Adrenal gland (tissue), 12 donors: ENCODE results near the gene LMF1. TPM values are rescaled to one million over a fixed set of nuclear protein-coding genes. Genes with fewer than 3 reads are reported as not detected.
"Not testable (repeated sequence)": the region's sequence is repeated elsewhere in the genome, so short reads cannot be mapped to it uniquely, and the experiment has no call there.

ENCODE experiments used
- DNase-seq, 7 donors: peaks; one replicate each; pipeline ENCODE4 v3.0.0-alpha.2; 2019 to 2020
- H3K27ac ChIP-seq, 5 donors: fragments of 200-600 bp; sonication (generic) in 4 of 5; 1 replicate in 3 of 5; 2 replicates in 2 of 5; pipeline versions ENCODE4 v1.5.1 to v1.8.0; 2016 to 2020; ENCODE audit warnings: mild to moderate bottlenecking in 1 of 5
- H3K27me3 ChIP-seq: fragments of 200-600 bp; 2 replicates; pipeline ENCODE4 v1.8.0; 2021
- H3K36me3 ChIP-seq, 2 donors: fragments of 200-600 bp; replicated peaks in 1 of 2; 1 replicate in 1 of 2; 2 replicates in 1 of 2; pipeline versions ENCODE4 v1.5.1 to v1.8.0; 2018 to 2022
- H3K4me1 ChIP-seq, 2 donors: fragments of 200-600 bp; replicated peaks in 1 of 2; 1 replicate in 1 of 2; 2 replicates in 1 of 2; pipeline versions ENCODE4 v1.5.1 to v1.8.0; 2018 to 2021
- H3K4me3 ChIP-seq, 4 donors: fragments of 200-600 bp; sonication (generic) in 3 of 4; one replicate each; pipeline ENCODE4 v1.5.1; 2016 to 2018
- H3K9me3 ChIP-seq, 3 donors: fragments of 200-600 bp; sonication (generic) in 1 of 3; replicated peaks in 1 of 3; 1 replicate in 2 of 3; 2 replicates in 1 of 3; pipeline versions ENCODE4 v1.5.1 to v1.8.0; 2016 to 2021
- POLR2A ChIP-seq, 2 donors: fragments of 450-650 bp; IDR thresholded peaks; one replicate each; pipeline ENCODE4 v1.6.1; 2017; ENCODE audit warnings: antibody characterized with exemption in 2 of 2, mild to moderate bottlenecking in 2 of 2, moderate library complexity in 1 of 2
- WGBS, 4 donors: extraction: QIAGEN DNeasy Blood & Tissue Kit in 2 of 4; methylation state at CpG; one replicate each; pipeline versions ENCODE4 v1.1.5 to v1.1.7; 2013 to 2017; 5-methylcytosine and 5-hydroxymethylcytosine counted together
- intact Hi-C, 2 donors: fragments of 100-400 bp; cut with DNase I; formaldehyde crosslinking; loops; one replicate each; pipeline versions ENCODE4 v1.14.1 to v1.15.0; 2022 to 2023
- polyA plus RNA-seq, 3 donors: library from polyadenylated mRNA; stranded (reverse); fragments of 200-250 nt in 2 of 3; fragments of 350-450 nt in 1 of 3; fragmentation: Illumina TruSeq in 1 of 3; extraction: RNeasy Lipid Tissue Mini Kit (QIAGEN cat#74804) in 1 of 3; gene quantifications; one replicate each; pipeline ENCODE4 v1.2.3, GENCODE V29; 2013 to 2014
- total RNA-seq, 9 donors: library from RNA; depleted of rRNA in 4 of 9; stranded (reverse); fragments of >200 nt in 4 of 9; fragments of 120-200 nt in 1 of 9; fragmentation: NEBNext Ultra II Directional in 1 of 9; extraction: Animal tissue kit (Norgen Biotek cat#: 25700) in 1 of 9; gene quantifications; one replicate each; pipeline versions ENCODE4 v1.1.0 to v1.2.4, GENCODE V29; 2013 to 2023
- TF ChIP-seq, protein P1 (sequence below), 6 experiments: fragments of 450-650 bp in 4 of 6; fragments of 200-600 bp in 2 of 6; sonication (generic) in 1 of 6; IDR thresholded peaks; 1 replicate in 5 of 6; 2 replicates in 1 of 6; pipeline versions ENCODE4 v1.5.1 to v1.8.0; 2016 to 2021; ENCODE audit warnings: antibody characterized with exemption in 6 of 6, mild to moderate bottlenecking in 2 of 6, moderate library complexity in 1 of 6
- donor health status: healthy with polysubstance abuse.
- donor health status: Bipolar disorder and iron deficiency.
- donor health status: DM: yes; HTN: yes; CAD: no.
- donor health status: DM: no; HTN: no; CAD: no.
- donor health status: DM: no; HTN: no; CAD: no.
- donor health status: DM: yes; HTN: yes; CAD: no.

Gene LMF1
- total and polyA plus RNA-seq, 12 donors = 10.5 to 101 (median 36.3) TPM

DNA sequence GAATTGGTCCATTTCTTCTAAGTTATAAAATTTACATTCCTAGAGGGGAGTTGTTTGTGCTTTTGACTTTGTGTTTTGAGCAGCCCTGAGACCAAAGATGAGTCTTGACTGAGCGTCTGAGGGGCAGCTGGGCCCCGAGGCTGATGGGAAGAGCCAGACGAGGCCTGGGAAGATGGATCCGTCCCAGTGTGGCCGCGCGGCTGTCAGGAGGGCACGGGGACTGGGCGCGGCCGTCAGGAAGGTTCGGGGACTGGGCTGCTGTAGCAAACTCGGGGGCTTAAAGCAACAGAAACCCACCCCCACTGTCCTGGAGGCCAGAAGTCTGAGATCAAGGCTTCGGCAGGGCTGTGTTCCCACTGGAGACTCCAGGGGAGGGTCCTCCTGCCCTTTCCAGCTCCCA is 132.0 kb downstream of the LMF1 start:
- Histone ChIP-seq H3K9me3 (no peaks in the 10 kb centered on the region), H3K4me3 (no peak overlapping the region), H3K27me3 (peaks cover 12% of the 10 kb centered on the region), H3K4me1 (no peaks in the 10 kb centered on the region), H3K36me3 (no peaks in the 10 kb centered on the region), H3K27ac (no peak overlapping the region)
- intact Hi-C loops = no loop called here
- TF ChIP-seq, protein P1, sequence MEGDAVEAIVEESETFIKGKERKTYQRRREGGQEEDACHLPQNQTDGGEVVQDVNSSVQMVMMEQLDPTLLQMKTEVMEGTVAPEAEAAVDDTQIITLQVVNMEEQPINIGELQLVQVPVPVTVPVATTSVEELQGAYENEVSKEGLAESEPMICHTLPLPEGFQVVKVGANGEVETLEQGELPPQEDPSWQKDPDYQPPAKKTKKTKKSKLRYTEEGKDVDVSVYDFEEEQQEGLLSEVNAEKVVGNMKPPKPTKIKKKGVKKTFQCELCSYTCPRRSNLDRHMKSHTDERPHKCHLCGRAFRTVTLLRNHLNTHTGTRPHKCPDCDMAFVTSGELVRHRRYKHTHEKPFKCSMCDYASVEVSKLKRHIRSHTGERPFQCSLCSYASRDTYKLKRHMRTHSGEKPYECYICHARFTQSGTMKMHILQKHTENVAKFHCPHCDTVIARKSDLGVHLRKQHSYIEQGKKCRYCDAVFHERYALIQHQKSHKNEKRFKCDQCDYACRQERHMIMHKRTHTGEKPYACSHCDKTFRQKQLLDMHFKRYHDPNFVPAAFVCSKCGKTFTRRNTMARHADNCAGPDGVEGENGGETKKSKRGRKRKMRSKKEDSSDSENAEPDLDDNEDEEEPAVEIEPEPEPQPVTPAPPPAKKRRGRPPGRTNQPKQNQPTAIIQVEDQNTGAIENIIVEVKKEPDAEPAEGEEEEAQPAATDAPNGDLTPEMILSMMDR (IDR thresholded peaks at IDR 0.05) = no peak
- TF ChIP-seq POLR2A (IDR thresholded peaks at IDR 0.05) = no peak
- no peak for DNase-seq
- 82 to 89% (median 83%) methylated on average over 7 to 14 of the region's 14 CpGs for WGBS, 4 donors

DNA sequence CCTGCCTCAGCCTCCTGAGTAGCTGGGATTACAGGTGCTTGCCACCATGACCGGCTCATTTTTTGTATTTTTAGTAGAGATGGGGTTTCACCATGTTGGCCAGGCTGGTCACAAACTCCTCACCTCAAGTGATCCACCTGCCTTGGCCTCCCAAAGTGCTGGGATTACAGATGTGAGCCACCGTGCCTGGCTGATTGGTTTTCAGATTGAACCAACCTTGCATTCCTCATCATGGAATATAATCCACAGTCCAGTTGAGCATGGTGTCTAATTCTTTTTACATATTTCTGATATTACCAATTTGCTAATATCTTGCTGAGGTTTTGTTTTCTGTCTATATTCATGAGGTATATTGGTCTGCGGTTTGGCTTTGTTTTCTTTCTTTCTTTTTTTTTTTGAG is 134.0 kb downstream of the LMF1 start:
- WGBS, 4 donors = 87 to 95% (median 93%) methylated on average over 3 of the region's 3 CpGs
- H3K36me3 ChIP-seq, H3K4me3 ChIP-seq, H3K4me1 ChIP-seq, H3K27me3 ChIP-seq, DNase-seq, intact Hi-C loops, H3K9me3 ChIP-seq, H3K27ac ChIP-seq: not testable (repeated sequence)

DNA sequence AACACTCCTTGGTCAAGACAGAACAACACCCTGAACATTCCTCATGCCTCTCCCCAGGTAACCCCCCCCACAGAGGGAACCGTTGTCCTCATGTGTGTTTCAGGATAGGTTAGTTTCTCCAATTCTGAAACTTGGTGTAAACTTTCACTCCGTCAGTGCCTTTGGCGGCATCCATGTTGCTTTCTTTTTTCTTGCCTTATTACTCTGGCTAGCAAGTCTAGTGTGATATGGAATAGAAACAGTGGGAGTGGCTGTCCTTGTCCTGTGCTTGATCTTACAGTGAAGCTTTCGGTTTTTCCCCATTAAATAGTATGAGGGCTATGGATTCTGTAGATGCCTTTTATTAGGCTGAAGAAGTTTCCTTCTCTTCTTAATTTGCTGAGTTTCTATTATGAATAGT is 134.6 kb downstream of the LMF1 start:
- intact Hi-C loops = no loop called here
- H3K36me3 ChIP-seq = no peaks in the 10 kb centered on the region
- no peak for DNase-seq
- peaks cover 8% of the 10 kb centered on the region for H3K27me3 ChIP-seq
- no peak overlapping the region for H3K27ac ChIP-seq
- no peak for TF ChIP-seq POLR2A (IDR thresholded peaks at IDR 0.05)
- TF ChIP-seq, protein P1 (IDR thresholded peaks at IDR 0.05) = no peak
- H3K4me3 ChIP-seq = no peak overlapping the region
- H3K4me1 ChIP-seq = no peaks in the 10 kb centered on the region
- WGBS, 4 donors = 86 to 95% (median 89%) methylated on average over 4 of the region's 4 CpGs
- H3K9me3 ChIP-seq = no peaks in the 10 kb centered on the region

DNA sequence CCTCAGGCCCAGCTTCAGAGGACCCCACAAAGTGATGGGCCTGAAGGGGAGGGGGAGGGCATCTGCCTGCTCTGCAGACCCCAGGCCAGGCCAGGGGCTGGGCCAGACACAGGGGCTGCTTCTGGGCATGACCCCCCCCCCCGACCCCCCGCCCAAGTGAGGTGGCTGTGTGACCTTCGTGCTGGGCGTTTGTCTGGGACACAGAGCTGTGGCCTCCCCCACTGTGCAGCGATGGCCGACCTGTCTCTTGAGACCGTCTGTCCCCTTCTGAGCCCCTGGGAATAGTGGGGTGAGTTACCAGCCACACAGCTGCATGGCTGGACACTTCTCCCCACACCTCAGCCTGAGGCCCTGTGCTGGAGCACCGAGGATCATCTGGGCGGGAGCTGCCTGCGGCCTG is 135.4 kb downstream of the LMF1 start:
- Histone ChIP-seq H3K9me3 (no peaks in the 10 kb centered on the region), H3K27me3 (peaks cover 5% of the 10 kb centered on the region)

DNA sequence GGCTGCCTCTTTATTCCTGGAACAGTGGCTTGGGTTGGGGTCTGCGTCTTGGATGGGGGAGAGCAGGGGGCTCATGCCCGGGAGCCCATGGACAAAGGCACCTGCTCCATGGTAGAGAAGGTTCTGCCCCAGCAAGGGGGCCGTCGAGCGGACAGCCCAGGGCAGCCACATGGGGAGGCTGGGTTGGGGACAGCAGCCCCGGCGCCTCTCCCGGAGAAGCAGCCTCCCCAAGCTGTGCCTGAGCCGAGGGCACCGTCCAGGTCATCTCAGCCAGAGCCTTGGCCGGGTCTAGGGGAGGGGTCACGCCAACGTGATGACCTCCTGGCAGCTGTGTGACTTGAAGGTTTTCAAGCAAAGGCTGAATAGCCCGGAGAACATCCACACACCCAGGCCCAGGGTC is 137.4 kb downstream of the LMF1 start:
- H3K9me3 ChIP-seq = no peaks in the 10 kb centered on the region
- no peaks in the 10 kb centered on the region for H3K4me1 ChIP-seq
- no peak for DNase-seq
- H3K27me3 ChIP-seq = no peaks in the 10 kb centered on the region
- H3K4me3 ChIP-seq = no peak overlapping the region
- WGBS, 4 donors = 80 to 88% (median 81%) methylated on average over 1 to 14 of the region's 14 CpGs
- no peak overlapping the region for H3K27ac ChIP-seq
- TF ChIP-seq, protein P1 (IDR thresholded peaks at IDR 0.05) = no peak
- no peak for TF ChIP-seq POLR2A (IDR thresholded peaks at IDR 0.05)
- H3K36me3 ChIP-seq = no peaks in the 10 kb centered on the region
- intact Hi-C loops = no loop called here

More for the DNA sequence above, 135.4 kb downstream of the LMF1 start:
- intact Hi-C loops = no loop called here
- no peak overlapping the region for H3K4me3 ChIP-seq
- no peak overlapping the region for H3K27ac ChIP-seq
- 84 to 90% (median 87%) methylated on average over 3 to 10 of the region's 10 CpGs for WGBS, 4 donors
- no peak for DNase-seq
- H3K4me1 ChIP-seq = no peaks in the 10 kb centered on the region
- TF ChIP-seq POLR2A (IDR thresholded peaks at IDR 0.05) = no peak
- TF ChIP-seq, protein P1 (IDR thresholded peaks at IDR 0.05) = no peak
- no peaks in the 10 kb centered on the region for H3K36me3 ChIP-seq
